ENCODE results near the gene SYCE1L. TPM values are rescaled to one million over a fixed set of nuclear protein-coding genes. Genes with fewer than 3 reads are reported as not detected.

SYCE1L gene
- total and polyA plus RNA-seq, 9 of the 15 experiments (the other 6 are each of a cell fraction or from before 2014, with no cell fraction given) = 0.54 to 2.7 (median 1.1) TPM; not detected in 5

DNA sequence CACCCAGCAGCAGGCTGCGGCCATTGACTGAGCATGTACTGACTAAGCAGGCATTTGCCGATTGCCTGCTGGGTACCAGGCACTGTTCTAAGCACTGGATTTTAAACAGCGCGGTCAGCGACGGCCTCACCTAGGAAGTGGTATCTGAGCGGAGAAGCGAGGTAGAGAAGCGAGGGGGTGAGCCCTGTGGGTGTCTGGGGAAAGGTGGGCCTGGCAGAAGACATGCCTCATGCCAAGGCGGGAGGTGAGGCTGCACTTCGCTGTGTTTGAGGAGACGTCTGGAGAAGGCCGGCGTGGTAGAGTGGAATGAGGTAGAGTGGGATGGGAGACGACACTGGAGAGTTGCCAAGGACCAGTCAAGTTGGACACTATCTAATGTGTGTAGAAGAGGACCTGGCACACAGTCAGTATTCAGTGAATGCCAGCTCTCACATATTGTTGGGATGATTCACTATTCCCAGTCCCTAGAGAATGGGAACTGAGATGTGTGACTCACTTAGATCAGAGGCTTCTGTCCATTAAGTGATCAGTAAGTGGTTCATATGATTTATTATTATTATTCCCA lies 14.4 kb downstream of the SYCE1L start:
- no peak overlapping the region for H3K27ac ChIP-seq (ENCODE audit: extremely low read depth, low read depth, low read length)
- no peak for TF ChIP-seq ZNF77 (CRISPR knock-in tag; IDR thresholded peaks at IDR 0.05)
- TF ChIP-seq TBP (optimal IDR thresholded peaks at IDR 0.05; ENCODE audit: low read depth, low read length) = no peak
- TF ChIP-seq ZKSCAN8 (CRISPR knock-in tag; IDR thresholded peaks at IDR 0.05) = no peak
- TF ChIP-seq, protein P1, sequence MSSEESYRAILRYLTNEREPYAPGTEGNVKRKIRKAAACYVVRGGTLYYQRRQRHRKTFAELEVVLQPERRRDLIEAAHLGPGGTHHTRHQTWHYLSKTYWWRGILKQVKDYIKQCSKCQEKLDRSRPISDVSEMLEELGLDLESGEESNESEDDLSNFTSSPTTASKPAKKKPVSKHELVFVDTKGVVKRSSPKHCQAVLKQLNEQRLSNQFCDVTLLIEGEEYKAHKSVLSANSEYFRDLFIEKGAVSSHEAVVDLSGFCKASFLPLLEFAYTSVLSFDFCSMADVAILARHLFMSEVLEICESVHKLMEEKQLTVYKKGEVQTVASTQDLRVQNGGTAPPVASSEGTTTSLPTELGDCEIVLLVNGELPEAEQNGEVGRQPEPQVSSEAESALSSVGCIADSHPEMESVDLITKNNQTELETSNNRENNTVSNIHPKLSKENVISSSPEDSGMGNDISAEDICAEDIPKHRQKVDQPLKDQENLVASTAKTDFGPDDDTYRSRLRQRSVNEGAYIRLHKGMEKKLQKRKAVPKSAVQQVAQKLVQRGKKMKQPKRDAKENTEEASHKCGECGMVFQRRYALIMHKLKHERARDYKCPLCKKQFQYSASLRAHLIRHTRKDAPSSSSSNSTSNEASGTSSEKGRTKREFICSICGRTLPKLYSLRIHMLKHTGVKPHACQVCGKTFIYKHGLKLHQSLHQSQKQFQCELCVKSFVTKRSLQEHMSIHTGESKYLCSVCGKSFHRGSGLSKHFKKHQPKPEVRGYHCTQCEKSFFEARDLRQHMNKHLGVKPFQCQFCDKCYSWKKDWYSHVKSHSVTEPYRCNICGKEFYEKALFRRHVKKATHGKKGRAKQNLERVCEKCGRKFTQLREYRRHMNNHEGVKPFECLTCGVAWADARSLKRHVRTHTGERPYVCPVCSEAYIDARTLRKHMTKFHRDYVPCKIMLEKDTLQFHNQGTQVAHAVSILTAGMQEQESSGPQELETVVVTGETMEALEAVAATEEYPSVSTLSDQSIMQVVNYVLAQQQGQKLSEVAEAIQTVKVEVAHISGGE (CRISPR knock-in tag; IDR thresholded peaks at IDR 0.05) = no peak
- no peak for TF ChIP-seq ZKSCAN1 (IDR thresholded peaks at IDR 0.05; ENCODE audit: low read depth, low read length)
- no peak for TF ChIP-seq SMARCA5 (IDR thresholded peaks at IDR 0.05)
- TF ChIP-seq ZNF217 (CRISPR knock-in tag; IDR thresholded peaks at IDR 0.05) = no peak
- TF ChIP-seq ETV6 (IDR thresholded peaks at IDR 0.05; ENCODE audit: borderline replicate concordance in 1 of 2, low read depth in 2 of 2, low read length in 1 of 2) = no peak
- no peak for TF ChIP-seq ETV6 (CRISPR knock-in tag; IDR thresholded peaks at IDR 0.05; ENCODE audit: borderline replicate concordance)
- TF ChIP-seq, protein P2, sequence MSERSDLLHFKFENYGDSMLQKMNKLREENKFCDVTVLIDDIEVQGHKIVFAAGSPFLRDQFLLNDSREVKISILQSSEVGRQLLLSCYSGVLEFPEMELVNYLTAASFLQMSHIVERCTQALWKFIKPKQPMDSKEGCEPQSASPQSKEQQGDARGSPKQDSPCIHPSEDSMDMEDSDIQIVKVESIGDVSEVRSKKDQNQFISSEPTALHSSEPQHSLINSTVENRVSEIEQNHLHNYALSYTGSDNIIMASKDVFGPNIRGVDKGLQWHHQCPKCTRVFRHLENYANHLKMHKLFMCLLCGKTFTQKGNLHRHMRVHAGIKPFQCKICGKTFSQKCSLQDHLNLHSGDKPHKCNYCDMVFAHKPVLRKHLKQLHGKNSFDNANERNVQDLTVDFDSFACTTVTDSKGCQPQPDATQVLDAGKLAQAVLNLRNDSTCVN (CRISPR knock-in tag; IDR thresholded peaks at IDR 0.05) = no peak
- no peak for TF ChIP-seq POU5F1 (IDR thresholded peaks at IDR 0.05; ENCODE audit: borderline replicate concordance, low read depth, low read length, partially characterized antibody)
- TF ChIP-seq, protein P3, sequence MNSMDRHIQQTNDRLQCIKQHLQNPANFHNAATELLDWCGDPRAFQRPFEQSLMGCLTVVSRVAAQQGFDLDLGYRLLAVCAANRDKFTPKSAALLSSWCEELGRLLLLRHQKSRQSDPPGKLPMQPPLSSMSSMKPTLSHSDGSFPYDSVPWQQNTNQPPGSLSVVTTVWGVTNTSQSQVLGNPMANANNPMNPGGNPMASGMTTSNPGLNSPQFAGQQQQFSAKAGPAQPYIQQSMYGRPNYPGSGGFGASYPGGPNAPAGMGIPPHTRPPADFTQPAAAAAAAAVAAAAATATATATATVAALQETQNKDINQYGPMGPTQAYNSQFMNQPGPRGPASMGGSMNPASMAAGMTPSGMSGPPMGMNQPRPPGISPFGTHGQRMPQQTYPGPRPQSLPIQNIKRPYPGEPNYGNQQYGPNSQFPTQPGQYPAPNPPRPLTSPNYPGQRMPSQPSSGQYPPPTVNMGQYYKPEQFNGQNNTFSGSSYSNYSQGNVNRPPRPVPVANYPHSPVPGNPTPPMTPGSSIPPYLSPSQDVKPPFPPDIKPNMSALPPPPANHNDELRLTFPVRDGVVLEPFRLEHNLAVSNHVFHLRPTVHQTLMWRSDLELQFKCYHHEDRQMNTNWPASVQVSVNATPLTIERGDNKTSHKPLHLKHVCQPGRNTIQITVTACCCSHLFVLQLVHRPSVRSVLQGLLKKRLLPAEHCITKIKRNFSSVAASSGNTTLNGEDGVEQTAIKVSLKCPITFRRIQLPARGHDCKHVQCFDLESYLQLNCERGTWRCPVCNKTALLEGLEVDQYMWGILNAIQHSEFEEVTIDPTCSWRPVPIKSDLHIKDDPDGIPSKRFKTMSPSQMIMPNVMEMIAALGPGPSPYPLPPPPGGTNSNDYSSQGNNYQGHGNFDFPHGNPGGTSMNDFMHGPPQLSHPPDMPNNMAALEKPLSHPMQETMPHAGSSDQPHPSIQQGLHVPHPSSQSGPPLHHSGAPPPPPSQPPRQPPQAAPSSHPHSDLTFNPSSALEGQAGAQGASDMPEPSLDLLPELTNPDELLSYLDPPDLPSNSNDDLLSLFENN (IDR thresholded peaks at IDR 0.05; ENCODE audit: low read depth in 2 of 2, low read length in 2 of 2) = no peak
- TF ChIP-seq ZNF780A (CRISPR knock-in tag; IDR thresholded peaks at IDR 0.05) = no peak

More for the DNA sequence above, 14.4 kb downstream of the SYCE1L start:
- Histone ChIP-seq H3K9me1 (ENCODE audit: control insufficient read depth, insufficient read depth, low read length) (no peaks in the 10 kb centered on the region), H3K4me1 (replicated peaks in 1 of 2; ENCODE audit: control insufficient read depth in 2 of 2, insufficient read depth in 2 of 2, low read length in 2 of 2) (peaks cover 0 to 17% of the 10 kb centered on the region in 2 experiments; a peak in 2 of 5 replicates), H3K9me3 (replicated peaks; ENCODE audit: control insufficient read depth, insufficient read depth, low read depth, low read length) (no peaks in the 10 kb centered on the region), H3K27me3 (ENCODE audit: control insufficient read depth in 2 of 2, insufficient read depth in 2 of 2, low read length in 2 of 2) (peaks cover 0 to 16% of the 10 kb centered on the region in 2 experiments; a peak in 3 of 5 replicates), H3K4me3 (no peak overlapping the region), H3K9ac (ENCODE audit: insufficient read depth in 1 of 2, low read depth in 2 of 2, low read length in 2 of 2) (no peak overlapping the region), H3K4me2 (ENCODE audit: insufficient read depth, low read length) (no peak overlapping the region), H3K36me3 (ENCODE audit: control insufficient read depth, insufficient read depth, low read length) (no peaks in the 10 kb centered on the region), H2AFZ (ENCODE audit: low read depth, low read length) (no peak overlapping the region), H3K79me2 (ENCODE audit: control insufficient read depth, insufficient read depth, low read length) (no peaks in the 10 kb centered on the region), H4K20me1 (replicated peaks; ENCODE audit: control insufficient read depth, insufficient read depth, low read length) (no peaks in the 10 kb centered on the region; the same call in 1 of the 2 replicates)
- no peak for FAIRE-seq
- ATAC-seq = no peak
- CTCF ChIA-PET (ENCODE audit: low intra/inter-chr PET ratio) = no interaction called here
- in situ Hi-C loops (cut with MboI) (no loop called here), intact Hi-C loops (cut with micrococcal nuclease) (no loop called here)
- no peak for DNase-seq (ENCODE audit: extremely low read depth in 1 of 4, low spot score in 3 of 4)
- BruUV-seq (replicated peaks) = no TSS peak
- WGBS (ENCODE audit: insufficient coverage, low coverage, missing lambda C conversion rate) = 70% methylated on average over 15 of the region's 15 CpGs
- POLR2A ChIA-PET = no interaction called here

Data from K562 (cell line).